Measurements from ENCODE around the gene FAM43A. TPM values are rescaled to one million over a fixed set of nuclear protein-coding genes. Genes with fewer than 3 reads are reported as not detected.

The FAM43A gene
- total and polyA plus RNA-seq, 2 of the 8 experiments (the other 6 are each of a cell fraction or from before 2014, with no cell fraction given) = 2.3 to 2.6 TPM

- no peak for TF ChIP-seq YY1 (IDR thresholded peaks at IDR 0.05; ENCODE audit: low read depth, low read length)
- no peak for TF ChIP-seq KDM4A (IDR thresholded peaks at IDR 0.05; ENCODE audit: low read depth, low read length, severe bottlenecking)
- no peak for TF ChIP-seq MAX (IDR thresholded peaks at IDR 0.05)
Measured at GRCh38 chr3:194654443-194654842, 31.2 kb upstream of the FAM43A start (continued).
